ENCODE measurements around the gene MYL2.
A peak's percentile ranks its signal among the peaks of the same experiment; 100 is the strongest.
"Not testable (repeated sequence)": the region's sequence is repeated elsewhere in the genome, so short reads cannot be mapped to it uniquely, and the experiment has no call there.

The MYL2 gene

GRCh38 chr12:110920324-110920910 is at the start of gene MYL2:
Gene MYL2 (minus strand): TSS chr12:110920579. CDS start chr12:110920529, 50 bp downstream.
- in situ Hi-C loops (cut with HindIII; ENCODE audit: low pct_ligation_motif_present, low pct_unique_long_range_greater_than_20kb, low sequenced_read_pairs), result no loop called here
- DNase-seq, result no peak

GRCh38 chr12:110966081-110966760 is 45.8 kb upstream of the MYL2 start:
- DNase-seq, result no peak
- in situ Hi-C loops (cut with HindIII; ENCODE audit: low pct_ligation_motif_present, low pct_unique_long_range_greater_than_20kb, low sequenced_read_pairs), result no loop called here

- in situ Hi-C loops (cut with HindIII; ENCODE audit: low pct_ligation_motif_present, low pct_unique_long_range_greater_than_20kb, low sequenced_read_pairs), result no loop called here
- DNase-seq, result no peak
Observed at GRCh38 chr12:110965574-110965973, 45.2 kb upstream of the MYL2 start.

GRCh38 chr12:110960795-110961194 is 40.4 kb upstream of the MYL2 start:
- no peak for DNase-seq
- in situ Hi-C loops (cut with HindIII; ENCODE audit: low pct_ligation_motif_present, low pct_unique_long_range_greater_than_20kb, low sequenced_read_pairs), result no loop called here

- DNase-seq, result no peak
- in situ Hi-C loops (cut with HindIII; ENCODE audit: low pct_ligation_motif_present, low pct_unique_long_range_greater_than_20kb, low sequenced_read_pairs), result no loop called here
Observed at GRCh38 chr12:110957652-110958051, 37.3 kb upstream of the MYL2 start.

GRCh38 chr12:110957159-110957558 is 36.8 kb upstream of the MYL2 start:
- in situ Hi-C loops (cut with HindIII; ENCODE audit: low pct_ligation_motif_present, low pct_unique_long_range_greater_than_20kb, low sequenced_read_pairs), result no loop called here
- no peak for DNase-seq

- in situ Hi-C loops (cut with HindIII; ENCODE audit: low pct_ligation_motif_present, low pct_unique_long_range_greater_than_20kb, low sequenced_read_pairs); DNase-seq: not testable (repeated sequence)
Observed at GRCh38 chr12:110950867-110951266, 30.5 kb upstream of the MYL2 start.

GRCh38 chr12:110950466-110950865 is 30.1 kb upstream of the MYL2 start:
- in situ Hi-C loops (cut with HindIII; ENCODE audit: low pct_ligation_motif_present, low pct_unique_long_range_greater_than_20kb, low sequenced_read_pairs); DNase-seq: not testable (repeated sequence)

- DNase-seq, result no peak
- in situ Hi-C loops (cut with HindIII; ENCODE audit: low pct_ligation_motif_present, low pct_unique_long_range_greater_than_20kb, low sequenced_read_pairs), result no loop called here
Observed at GRCh38 chr12:110948041-110948440, 27.7 kb upstream of the MYL2 start.

- DNase-seq, result no peak
- in situ Hi-C loops (cut with HindIII; ENCODE audit: low pct_ligation_motif_present, low pct_unique_long_range_greater_than_20kb, low sequenced_read_pairs), result no loop called here
Observed at GRCh38 chr12:110943373-110943772, 23.0 kb upstream of the MYL2 start.

GRCh38 chr12:110941391-110941790 is 21.0 kb upstream of the MYL2 start:
- no peak for DNase-seq
- in situ Hi-C loops (cut with HindIII; ENCODE audit: low pct_ligation_motif_present, low pct_unique_long_range_greater_than_20kb, low sequenced_read_pairs), result no loop called here

GRCh38 chr12:110940933-110941332 is 20.6 kb upstream of the MYL2 start:
- DNase-seq, result no peak
- in situ Hi-C loops (cut with HindIII; ENCODE audit: low pct_ligation_motif_present, low pct_unique_long_range_greater_than_20kb, low sequenced_read_pairs), result no loop called here

GRCh38 chr12:110940296-110940695 is 19.9 kb upstream of the MYL2 start:
- no peak for DNase-seq
- in situ Hi-C loops (cut with HindIII; ENCODE audit: low pct_ligation_motif_present, low pct_unique_long_range_greater_than_20kb, low sequenced_read_pairs), result no loop called here

GRCh38 chr12:110937104-110937641 is 16.8 kb upstream of the MYL2 start:
- DNase-seq, result peak; percentile 57
- in situ Hi-C loops (cut with HindIII; ENCODE audit: low pct_ligation_motif_present, low pct_unique_long_range_greater_than_20kb, low sequenced_read_pairs), result no loop called here

- in situ Hi-C loops (cut with HindIII; ENCODE audit: low pct_ligation_motif_present, low pct_unique_long_range_greater_than_20kb, low sequenced_read_pairs), result no loop called here
Observed at GRCh38 chr12:110936367-110937103, 16.2 kb upstream of the MYL2 start.

GRCh38 chr12:110935588-110935987 is 15.2 kb upstream of the MYL2 start:
- DNase-seq, result no peak
- in situ Hi-C loops (cut with HindIII; ENCODE audit: low pct_ligation_motif_present, low pct_unique_long_range_greater_than_20kb, low sequenced_read_pairs), result no loop called here

More at GRCh38 chr12:110936367-110937103, 16.2 kb upstream of the MYL2 start:
- no peak for DNase-seq

GRCh38 chr12:110934093-110934852 is 13.9 kb upstream of the MYL2 start:
- no peak for DNase-seq
- in situ Hi-C loops (cut with HindIII; ENCODE audit: low pct_ligation_motif_present, low pct_unique_long_range_greater_than_20kb, low sequenced_read_pairs), result no loop called here

- in situ Hi-C loops (cut with HindIII; ENCODE audit: low pct_ligation_motif_present, low pct_unique_long_range_greater_than_20kb, low sequenced_read_pairs), result no loop called here
- DNase-seq, result no peak
Observed at GRCh38 chr12:110933326-110933974, 13.1 kb upstream of the MYL2 start.

Measured in ACHN (cell line).